Medulla oblongata (tissue), 1 donor: Measurements from ENCODE around the gene PTPRE.

Experiments used
- DNase-seq: peaks from one replicate; pipeline ENCODE4 v3.0.0-alpha.2; 2015; ENCODE audit errors: extremely low spot score

PTPRE gene

DNA sequence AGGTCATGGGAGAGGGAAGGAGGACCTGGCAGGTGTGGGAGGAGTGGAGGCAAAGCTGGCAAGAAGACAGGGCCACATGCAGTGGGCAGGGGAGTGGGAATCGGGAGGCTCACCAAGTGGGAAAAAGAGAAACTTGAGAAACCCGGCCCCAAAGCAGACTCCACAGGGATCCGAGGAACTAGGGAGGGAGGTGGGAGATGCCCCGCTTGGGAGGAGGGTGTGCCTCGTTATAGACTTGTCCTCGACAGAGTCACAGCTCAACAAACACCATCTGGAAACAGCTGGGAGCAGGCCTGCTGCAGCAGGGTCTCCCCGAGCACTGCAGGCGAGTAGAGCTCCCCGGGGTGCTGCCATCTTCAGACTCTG is 164.5 kb downstream of the PTPRE start:
- no peak for DNase-seq

DNA sequence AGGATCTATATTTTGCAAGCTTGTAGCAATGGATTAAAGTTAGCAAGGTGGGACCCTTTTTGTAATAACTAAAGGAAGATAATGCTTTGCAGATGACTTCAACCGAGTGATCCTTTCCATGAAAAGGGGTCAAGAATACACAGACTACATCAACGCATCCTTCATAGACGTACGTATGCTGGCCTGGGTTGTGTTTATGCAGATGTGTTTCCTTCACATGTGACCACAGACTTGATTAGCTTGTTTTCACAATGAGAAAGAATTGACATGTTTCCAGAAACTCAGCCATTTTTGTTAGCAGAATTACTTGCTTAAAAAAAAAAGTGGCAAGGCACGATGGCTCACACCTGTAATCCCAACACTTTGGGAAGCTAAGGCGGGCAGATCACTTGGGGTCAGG is 165.1 kb downstream of the PTPRE start:
- no peak for DNase-seq

DNA sequence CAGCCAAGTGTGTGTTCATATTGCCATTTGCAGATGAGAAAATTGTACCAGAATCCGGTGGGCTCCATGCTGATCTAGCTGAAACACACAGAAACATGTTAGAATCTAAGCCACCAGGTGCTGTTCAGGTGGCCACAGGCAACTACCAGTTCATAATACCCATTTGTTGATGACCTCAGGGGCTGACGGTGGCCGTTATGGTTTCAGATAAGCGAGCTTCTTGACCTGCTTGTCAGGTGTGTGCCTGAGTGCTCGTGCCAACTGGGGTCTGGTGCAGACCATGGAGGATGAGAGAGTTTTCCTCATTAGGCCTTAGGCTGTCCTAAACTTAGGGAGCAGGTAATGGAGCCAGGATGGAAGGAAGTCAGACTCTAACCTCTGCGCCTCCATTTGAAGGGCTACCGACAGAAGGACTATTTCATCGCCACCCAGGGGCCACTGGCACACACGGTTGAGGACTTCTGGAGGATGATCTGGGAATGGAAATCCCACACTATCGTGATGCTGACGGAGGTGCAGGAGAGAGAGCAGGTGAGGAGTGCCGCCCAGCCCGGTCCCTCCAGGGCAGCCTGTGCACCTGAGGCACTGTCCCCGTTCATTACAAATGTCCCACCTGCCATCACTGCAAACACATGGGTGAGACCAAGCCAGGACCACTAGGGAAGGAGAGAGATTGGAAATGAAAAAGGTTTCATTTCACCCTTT is 166.2 kb downstream of the PTPRE start:
- DNase-seq, result no peak

DNA sequence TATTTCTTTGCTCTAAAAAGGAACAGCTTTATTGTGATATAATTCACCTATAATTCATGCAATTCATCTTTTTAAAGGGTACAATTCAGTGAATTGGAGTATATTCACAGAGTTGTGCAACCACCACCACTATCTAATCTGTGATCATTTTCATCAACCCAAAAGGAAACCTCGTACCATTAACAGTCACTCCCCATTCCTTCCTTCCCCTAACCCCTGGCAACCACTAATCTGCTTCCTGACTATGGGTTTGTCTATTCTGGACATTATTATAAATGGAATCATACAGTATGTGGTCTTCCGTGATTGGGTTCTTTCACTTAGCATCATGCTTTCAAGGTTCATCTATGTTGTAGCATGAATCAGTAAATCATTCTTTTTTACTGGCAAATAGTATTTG is 167.0 kb downstream of the PTPRE start:
- DNase-seq, result no peak

DNA sequence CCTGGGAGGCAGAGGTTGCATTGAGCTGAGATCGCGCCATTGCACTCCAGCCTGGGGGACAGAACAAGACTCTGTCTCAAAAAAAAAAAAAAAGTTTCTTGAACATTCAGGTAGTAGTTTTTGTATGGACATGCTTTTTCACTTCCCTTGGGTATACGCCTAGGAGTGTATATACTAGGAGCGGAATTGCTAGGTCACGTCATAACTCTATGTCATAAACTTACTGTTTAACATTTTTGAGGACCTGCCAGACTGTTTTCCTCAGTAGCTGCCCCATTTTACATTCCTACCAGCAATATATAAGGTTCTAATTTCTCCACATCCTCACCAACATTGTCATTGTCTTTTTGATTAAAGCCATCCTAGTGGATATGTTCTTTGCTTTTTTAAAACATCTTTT is 167.7 kb downstream of the PTPRE start:
- no peak for DNase-seq

DNA sequence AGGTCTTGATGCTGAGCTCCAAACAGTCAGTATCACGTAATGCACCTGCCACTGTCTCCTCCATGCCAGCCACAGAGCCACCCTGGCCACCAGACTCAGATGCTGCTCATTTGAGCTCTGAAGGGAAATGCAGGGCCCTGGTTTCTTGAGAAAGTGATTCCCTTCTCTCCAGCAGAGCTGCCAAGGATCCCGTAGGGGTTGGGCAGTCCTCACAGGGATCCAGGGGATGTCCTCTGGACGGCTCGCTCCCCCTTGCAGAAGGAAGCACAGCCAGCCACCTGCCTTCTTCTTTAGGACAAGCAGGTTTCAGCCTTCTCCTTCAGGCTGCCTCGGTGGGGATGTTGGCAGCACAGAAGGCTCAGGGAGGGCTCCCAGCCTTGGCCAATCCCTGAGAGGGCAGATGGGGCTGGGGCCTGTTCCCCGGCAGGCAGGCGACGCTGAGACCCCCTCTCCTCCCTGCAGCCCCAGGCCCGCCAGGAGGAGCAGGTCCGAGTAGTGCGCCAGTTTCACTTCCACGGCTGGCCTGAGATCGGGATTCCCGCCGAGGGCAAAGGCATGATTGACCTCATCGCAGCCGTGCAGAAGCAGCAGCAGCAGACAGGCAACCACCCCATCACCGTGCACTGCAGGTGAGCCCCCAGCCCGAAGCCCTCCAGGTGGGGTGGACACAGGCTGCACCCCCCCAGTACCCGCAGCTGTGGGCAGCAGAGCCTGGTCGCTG is 170.4 kb downstream of the PTPRE start:
- DNase-seq, result no peak

DNA sequence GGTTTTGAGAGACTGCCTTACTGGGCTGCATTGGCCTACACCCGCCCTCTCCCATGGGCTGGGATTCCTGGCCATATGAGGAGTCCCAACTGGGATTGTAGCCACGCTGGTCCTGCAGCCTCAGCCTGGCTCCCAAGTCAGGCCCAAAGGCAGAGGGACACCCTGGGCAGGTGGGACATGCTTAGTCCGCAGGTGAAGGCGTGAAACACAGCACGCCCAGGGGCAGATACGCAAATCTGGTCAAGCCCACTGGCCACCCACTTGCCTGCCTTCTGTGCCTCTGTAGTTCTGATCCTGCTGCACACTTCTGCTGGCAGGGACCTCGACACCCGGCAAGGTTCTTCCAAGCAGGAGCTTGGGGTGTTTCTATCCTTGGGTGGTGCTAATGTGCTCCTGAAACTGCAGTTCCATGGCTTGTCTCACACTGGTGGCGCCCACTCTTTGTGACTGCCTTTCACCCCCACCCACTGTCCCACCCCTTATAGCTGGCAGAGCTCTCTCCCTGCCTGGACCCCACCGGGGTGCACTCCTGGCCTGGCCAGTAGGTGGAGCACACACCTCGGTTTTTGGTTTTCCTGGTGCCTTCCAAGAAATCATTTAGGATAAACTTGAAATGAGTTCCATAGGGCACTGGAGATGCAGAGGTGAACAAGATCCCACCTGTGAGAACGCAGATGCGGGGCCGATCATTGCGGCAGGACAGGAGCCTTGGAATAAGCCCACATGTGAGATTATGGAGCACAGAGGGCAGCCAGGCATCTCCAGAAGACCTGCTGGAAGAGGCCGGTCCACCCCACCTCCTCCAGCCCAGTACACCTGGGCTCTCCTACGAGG is 171.4 kb downstream of the PTPRE start:
- no peak for DNase-seq

DNA sequence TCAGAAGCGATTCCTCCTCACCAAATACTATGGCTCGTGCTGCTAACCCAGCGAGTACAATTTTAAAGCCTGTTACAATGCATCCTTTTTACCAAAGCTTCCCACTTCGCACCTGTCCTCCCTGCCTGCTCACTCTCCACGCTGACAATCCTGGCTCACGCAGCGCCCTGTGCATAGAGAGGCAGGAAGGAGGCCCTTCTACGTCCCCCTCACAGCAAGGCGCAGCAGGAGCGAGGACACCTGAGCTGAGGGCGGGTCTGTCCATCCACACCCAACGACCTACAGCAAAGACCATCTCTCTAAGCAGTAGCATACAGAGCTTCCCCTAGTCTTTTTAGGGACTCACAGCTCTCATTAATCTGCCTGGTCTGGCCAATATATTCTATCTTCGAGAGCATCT is 173.3 kb downstream of the PTPRE start:
- DNase-seq, result no peak

DNA sequence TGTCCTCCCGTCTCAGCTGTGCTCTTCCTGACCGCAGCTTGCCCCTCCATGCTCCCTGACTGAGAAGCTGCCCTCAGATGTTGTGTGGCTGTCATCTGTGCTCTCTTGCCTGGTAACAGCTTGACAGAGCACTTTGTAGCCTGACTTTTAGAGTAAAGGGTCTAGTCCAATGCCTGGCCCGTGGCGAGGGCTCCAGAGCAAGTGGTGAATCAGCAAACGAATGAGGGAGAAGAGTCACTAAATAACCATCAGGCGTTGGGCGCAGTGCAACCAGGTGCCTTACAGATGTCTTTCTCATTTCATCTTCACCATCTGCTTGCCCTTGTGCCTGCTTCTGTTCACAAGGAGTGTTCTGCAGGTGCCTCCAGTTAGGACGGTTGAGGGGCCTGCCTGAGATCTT is 173.7 kb downstream of the PTPRE start:
- no peak for DNase-seq

DNA sequence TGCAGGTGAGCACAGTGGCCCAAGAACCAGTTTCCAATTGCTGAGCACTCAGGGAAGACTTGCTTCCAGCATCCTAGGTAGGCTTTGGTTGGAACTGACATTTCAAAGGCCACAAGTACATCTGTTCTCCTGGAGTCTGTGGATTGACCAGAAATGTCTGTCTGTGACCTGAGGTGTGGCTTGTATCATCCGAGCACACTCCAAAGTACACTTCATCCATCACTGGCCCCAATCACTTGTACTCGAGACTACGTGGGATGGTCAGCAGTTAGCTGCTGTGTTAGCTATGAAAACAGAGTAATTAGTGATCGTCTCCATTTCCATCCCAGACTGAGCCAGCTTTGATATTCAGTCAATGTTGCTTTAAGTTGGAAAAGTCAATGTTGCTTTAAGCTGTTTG is 174.3 kb downstream of the PTPRE start:
- DNase-seq, result no peak

DNA sequence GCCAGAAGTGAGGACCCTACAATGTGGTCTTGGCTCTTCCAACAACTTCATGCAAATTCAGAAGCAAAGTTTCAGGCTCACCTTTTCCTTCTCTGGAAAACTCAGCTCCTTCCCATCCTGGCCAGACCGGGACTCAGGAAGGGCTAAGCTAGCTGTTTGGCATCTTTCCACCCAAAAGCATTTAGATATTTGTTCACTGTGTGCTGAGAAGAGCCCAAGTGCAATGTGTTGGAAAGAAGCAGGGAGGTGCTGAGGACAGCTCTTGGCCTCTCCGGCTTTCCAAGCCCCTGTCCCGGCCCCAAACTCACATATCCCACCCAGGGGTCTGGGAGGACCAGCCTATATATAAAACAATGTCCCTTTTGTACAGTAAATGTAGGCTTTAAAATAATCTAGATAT is 174.8 kb downstream of the PTPRE start:
- DNase-seq, result no peak

DNA sequence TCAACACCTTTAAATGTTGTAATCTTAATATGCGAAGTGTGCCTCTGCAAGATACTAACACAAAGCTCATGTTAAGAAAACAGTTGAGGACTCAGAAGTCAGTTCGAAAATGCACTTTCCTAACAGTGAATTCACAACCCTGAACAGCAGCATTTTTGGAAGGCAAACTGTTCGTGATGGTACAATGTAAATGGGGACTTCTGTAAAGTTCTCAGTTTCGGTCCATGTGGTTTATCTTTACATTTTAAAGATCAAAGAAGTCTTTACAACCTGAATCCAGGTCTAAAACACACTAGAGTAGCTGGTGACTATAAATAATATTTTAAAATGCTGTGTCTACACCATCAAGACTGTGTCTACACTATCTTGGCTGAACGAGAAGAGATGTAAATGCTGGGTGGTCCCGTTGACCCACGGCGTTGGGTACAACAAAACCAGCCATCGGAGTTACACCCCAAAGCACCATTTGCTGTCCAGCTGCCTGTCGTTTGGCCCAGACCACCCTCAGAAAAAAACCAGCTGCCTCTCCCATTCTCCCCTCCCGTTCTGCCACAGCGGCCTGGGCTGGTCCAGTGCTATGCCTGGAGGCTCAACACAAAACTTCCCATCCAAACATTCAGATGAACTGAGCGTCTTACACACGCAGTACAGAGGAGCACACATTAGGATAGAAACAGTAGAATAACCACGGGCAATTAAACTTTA is 176.4 kb downstream of the PTPRE start:
- no peak for DNase-seq

DNA sequence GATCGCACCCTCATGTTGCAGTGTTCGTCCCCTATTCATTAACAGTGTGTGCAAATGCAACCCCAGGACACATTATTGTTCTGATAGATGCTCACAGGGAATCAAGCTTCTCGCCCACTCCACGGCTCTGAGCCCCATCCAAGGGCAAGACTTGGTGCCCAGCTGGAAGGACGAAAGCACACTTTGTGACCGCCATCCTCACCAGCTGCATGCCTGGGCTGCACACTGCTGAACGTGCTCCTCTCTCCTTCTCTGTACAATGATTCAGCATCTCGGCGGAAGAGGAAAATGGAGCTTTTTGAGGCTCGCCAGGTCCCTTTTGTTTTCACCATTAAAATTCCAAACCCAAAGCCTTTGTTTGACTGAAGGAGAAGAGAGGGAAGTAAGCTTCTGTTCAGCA is 177.5 kb downstream of the PTPRE start:
- DNase-seq, result no peak

DNA sequence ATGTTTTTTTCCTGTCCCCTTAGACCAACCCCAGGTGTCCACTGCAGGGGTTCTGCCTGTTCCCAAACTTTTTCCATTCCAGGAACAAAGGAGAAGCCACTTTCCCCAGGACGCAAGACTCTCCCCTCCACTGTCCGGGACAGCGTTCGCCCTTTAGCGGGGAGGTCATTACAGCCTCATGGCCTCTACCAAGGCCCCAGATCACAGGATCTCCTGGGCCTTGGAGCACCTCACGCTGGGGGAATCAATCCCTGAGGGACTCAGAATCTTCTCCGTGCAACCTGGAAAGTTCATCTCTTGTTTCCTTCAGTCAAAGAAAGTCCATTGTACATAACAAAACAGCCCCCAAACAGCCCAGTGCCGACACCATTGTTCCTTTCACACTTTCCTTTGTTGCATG is 178.1 kb downstream of the PTPRE start:
- DNase-seq, result no peak

DNA sequence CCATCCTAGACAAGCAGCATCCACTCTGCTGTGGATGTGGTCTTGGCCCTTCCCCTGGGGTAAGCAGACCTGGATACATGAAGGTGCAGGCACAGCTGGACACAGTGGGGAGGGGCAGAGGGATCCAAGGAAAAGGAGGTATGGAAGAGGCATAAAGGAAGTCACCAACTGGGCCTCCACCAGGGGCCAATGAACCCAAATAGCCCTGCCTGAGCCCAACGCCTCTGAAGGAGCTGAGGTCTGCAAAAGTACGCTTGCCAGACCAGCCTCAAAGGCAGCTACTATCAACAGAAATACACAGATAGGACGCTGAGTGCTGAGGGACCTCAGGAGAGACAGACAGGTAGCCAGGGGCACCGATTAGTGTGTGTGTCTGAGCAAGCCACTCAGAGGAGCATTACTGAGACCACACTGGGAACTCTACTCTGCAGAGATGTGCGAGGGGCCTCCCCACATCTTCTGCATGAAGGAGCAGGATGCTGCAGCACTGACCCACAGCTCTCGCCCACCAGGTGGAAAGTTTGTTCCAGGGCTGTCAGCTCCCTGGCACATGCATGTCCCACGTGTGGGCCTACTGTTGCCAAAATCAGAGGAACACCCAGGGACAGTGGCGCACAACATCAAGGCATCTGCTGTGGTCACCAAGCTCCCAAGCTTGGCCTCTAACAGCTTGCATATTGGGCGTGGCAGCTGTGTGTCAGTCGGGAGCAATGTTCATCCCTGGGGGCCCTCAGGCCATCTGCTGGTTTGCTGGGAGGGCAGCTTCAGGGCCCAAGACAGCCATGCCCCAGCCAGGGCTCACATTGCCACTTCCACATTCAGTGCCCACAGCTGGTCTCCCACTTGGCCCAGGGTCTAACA is 179.3 kb downstream of the PTPRE start:
- DNase-seq, result no peak

DNA sequence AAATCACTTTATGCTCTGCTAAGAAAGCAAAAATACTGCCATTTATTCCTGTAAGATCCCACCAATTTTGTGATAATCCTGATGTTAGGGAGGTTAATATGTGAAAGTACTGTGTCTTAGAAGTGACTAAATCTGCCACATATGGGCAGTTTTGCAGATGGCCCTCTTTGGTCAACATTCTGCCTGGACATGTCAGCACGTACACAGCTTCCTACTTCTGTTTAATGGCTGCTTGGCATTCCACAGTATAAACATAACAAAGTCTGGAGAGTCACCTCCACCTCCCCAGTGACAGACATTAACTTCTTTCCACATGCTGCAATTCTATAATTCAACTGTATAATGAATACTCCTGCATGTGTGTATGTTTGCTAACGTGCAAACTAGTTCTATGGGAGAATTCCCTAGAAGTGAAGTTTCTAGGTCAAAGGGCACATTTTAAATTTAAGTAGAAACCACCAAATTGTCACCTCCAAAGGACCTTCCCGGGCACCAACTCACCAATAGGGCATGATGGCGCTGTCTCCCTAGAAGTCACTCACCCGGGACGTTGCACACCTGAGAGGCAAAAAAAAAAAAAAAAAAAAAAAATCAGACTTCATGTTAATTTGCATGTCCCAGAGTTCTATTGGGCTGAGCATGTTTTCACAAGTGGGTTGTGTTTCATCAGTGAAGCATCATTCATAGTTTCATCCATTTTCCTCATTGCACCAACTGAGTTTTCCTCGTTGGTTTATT is 180.4 kb downstream of the PTPRE start:
- DNase-seq, result no peak

DNA sequence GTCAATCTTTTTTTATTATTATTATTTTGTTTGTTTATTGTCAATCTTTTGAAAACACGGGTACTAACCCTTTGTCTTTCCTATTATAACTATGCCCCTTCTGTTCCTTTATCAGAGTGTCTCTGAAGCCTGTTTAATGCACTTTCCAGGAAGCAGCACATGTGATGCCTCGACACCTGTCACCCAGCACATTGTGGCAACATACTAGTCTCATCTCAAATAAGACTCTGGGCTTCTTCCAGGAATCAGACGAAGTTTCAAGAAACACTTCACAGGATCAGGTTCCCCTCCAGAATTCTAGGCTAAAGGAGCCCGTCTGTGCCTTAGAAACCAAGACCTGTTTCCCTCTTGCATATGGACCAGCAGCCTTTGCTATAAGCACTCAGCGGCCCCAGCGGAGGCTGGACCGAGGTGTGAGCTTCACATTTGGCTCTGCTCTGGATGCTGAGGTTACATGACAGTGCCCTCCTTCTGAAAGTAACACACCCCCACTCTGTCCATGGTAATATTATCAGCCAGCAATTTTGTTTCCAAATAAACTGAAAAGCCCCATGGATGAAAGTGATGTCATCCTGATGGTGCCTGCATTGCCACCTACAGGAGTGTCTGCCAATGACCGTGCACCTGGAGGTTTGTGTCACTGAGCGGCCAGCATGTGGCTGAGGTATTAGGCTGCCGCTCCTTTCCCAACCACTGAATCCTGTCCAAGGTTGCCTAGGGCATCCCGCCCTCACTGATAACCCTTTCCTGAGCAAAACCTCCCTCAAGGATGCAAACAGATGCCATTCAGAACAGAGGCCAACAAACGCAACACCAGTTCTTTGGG is 181.2 kb downstream of the PTPRE start:
- no peak for DNase-seq

DNA sequence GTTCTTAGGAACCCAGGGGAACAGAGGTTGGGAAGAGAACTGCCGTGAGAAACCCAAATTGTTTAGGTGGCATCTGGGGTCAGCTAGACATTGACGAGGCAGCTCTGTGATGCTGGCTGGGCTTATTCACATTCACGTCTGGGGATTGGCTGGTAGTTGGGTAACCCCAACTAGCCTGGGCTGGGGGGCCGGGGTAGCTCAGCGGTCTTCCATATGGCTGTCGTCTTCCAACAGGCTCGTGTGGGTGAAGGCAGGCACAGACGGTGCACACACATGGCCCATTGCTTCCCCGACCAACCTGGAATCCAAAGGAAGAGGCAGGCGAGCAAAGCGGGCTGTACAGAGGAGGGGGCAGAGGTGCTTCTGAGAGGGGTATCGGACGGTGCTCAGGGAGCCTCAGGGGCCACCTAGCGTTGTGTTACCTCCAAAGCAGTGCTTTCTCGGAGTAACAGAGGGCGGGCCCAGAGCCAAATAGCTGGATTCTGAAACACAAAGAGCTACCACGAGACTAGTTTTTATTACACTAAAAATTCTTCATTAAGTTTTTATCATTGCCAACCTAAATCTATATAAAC is 184.8 kb downstream of the PTPRE start:
- DNase-seq, result no peak

DNA sequence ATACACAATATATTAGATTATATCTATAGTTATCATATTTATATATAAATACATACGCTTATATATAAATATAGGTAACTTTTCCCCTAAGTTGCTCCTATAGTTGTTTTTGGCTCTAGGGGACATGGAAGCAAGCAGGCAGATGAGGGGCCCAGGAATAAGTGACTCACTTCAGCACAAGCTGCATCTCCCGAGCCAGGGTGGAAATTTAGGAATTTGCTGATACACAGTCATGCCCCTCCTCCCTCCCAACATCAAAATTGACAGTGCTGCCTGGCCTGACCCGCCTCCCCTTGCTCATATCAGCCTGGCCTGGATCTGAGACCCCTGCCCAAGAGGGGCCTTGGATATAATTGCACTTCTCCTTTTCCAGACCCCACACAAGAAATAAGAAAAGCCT is 185.6 kb downstream of the PTPRE start:
- no peak for DNase-seq
